Lung (tissue), 12 donors: ENCODE results near the gene EDA. TPM values are rescaled to one million over a fixed set of nuclear protein-coding genes. Genes with fewer than 3 reads are reported as not detected.
A peak's percentile ranks its signal among the peaks of the same experiment; 100 is the strongest.

Source experiments
- ATAC-seq: fragments of 200-7000 bp; cut with Tn5 transposase; one replicate; pipeline ENCODE4 v1.9.1; 2020; ENCODE audit warnings: moderate number of reproducible peaks; ENCODE audit not compliant: insufficient read depth, low FRiP score
- DNase-seq, 3 donors: peaks; one replicate each; pipeline ENCODE4 v3.0.0-alpha.2; 2013 to 2017
- H3K27ac ChIP-seq, 2 donors: one replicate each; pipeline ENCODE4 v1.5.1; 2013; ENCODE audit warnings: mild to moderate bottlenecking in 2 of 2, moderate library complexity in 2 of 2, control low read depth in 1 of 2, inconsistent platforms in 1 of 2, low read depth in 1 of 2, low read length in 1 of 2
- H3K27me3 ChIP-seq, 3 donors: one replicate each; pipeline ENCODE4 v1.5.1; 2013; ENCODE audit warnings: low read length in 2 of 3; ENCODE audit not compliant: control insufficient read depth in 3 of 3, insufficient read depth in 3 of 3
- H3K36me3 ChIP-seq, 4 donors: one replicate each; pipeline ENCODE4 v1.5.1; 2013; ENCODE audit warnings: low read length in 4 of 4, mild to moderate bottlenecking in 1 of 4, moderate library complexity in 1 of 4; ENCODE audit not compliant: control insufficient read depth in 4 of 4, insufficient read depth in 4 of 4
- H3K4me1 ChIP-seq, 5 donors: one replicate each; pipeline ENCODE4 v1.5.1; 2013; ENCODE audit warnings: low read length in 5 of 5, mild to moderate bottlenecking in 2 of 5, moderate library complexity in 1 of 5; ENCODE audit not compliant: control insufficient read depth in 5 of 5, insufficient read depth in 5 of 5
- H3K4me3 ChIP-seq: one replicate; pipeline ENCODE4 v1.5.1; 2013; ENCODE audit warnings: mild to moderate bottlenecking, control low read depth, moderate library complexity
- H3K9ac ChIP-seq, 2 donors: one replicate each; pipeline ENCODE4 v1.5.1; 2013; ENCODE audit warnings: low read length in 2 of 2, control low read depth in 1 of 2; ENCODE audit not compliant: insufficient read depth in 1 of 2
- H3K9me3 ChIP-seq, 4 donors: one replicate each; pipeline ENCODE4 v1.5.1; 2013; ENCODE audit warnings: low read length in 3 of 4, mild to moderate bottlenecking in 1 of 4, moderate library complexity in 1 of 4; ENCODE audit not compliant: control insufficient read depth in 4 of 4, insufficient read depth in 3 of 4
- WGBS, 2 donors: extraction: QIAGEN DNeasy Blood & Tissue Kit; methylation state at CpG; one replicate each; pipeline ENCODE4 v1.1.7; 2013; 5-methylcytosine and 5-hydroxymethylcytosine counted together
- polyA plus RNA-seq, 2 donors: library from polyadenylated mRNA; stranded (reverse); fragments of 200-250 nt; gene quantifications; one replicate each; pipeline ENCODE4 v1.2.1, GENCODE V29; 2013
- total RNA-seq, 2 donors: library from RNA; depleted of rRNA in 1 of 2; stranded (reverse); fragments of >200 nt in 1 of 2; gene quantifications; one replicate each; pipeline ENCODE4 v1.2.1, GENCODE V29; 2014 to 2021
- TF ChIP-seq, protein P1 (sequence below): IDR thresholded peaks from 2 replicates; pipeline ENCODE4 v1.5.1; 2012; ENCODE audit warnings: mild to moderate bottlenecking; ENCODE audit errors: control extremely low read depth, extremely low read depth
- donor health status: control.
- donor health status: control.
- donor health status: Bipolar disorder and iron deficiency.
- donor health status: healthy.
- donor health status: DM: yes; HTN: yes; CAD: no.

EDA gene
- total and polyA plus RNA-seq, 4 donors, result 0.93 to 7.9 (median 3.1) TPM

DNA sequence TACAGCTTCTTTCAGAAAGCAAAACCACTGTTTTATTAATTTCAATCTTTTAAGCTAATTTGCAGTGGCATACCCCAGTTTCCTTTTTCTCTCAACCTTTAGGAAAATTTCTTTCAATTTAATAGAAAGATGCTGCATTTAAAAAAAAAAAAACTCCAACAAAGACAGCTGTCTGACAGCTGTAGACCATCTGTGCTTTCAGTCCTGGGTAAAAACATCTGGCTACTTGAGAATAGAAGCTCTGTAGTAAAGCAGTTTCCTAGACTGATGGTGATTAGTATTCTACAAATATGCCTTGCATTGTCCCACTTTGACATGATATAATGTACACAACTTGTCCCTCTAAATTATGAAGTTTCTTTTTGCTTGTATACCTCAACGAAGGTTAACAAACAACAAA, 197.8 kb downstream of the EDA start:
- DNase-seq, result peak in 2 of 3 donors; percentile 25 to 34
- TF ChIP-seq, protein P1, sequence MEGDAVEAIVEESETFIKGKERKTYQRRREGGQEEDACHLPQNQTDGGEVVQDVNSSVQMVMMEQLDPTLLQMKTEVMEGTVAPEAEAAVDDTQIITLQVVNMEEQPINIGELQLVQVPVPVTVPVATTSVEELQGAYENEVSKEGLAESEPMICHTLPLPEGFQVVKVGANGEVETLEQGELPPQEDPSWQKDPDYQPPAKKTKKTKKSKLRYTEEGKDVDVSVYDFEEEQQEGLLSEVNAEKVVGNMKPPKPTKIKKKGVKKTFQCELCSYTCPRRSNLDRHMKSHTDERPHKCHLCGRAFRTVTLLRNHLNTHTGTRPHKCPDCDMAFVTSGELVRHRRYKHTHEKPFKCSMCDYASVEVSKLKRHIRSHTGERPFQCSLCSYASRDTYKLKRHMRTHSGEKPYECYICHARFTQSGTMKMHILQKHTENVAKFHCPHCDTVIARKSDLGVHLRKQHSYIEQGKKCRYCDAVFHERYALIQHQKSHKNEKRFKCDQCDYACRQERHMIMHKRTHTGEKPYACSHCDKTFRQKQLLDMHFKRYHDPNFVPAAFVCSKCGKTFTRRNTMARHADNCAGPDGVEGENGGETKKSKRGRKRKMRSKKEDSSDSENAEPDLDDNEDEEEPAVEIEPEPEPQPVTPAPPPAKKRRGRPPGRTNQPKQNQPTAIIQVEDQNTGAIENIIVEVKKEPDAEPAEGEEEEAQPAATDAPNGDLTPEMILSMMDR, result no peak
- 35 to 63% methylated on average over 1 of the region's 1 CpG for WGBS, 2 donors

DNA sequence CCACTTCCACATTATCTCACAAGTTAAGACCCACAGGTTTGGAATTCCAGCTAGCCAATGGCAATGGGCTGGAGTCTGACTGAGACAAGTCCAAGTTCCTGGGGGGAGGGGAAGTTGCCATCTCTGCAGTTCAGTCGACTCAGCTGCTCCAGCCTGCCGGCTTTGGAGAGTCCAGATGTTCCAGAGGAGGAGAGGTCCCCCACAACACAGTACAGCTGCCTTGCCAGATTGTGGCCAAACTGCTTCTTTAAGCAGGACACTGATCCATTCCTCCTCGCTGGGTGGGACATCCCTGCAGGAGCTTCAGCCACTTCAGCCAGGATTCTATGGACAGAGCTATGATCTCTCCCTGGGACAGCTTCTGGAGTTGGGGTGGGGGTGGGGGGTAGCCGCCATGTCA, 199.2 kb downstream of the EDA start:
- DNase-seq (no peak), ATAC-seq (no peak)
- Histone ChIP-seq H3K36me3 (no peaks in the 10 kb centered on the region), H3K4me3 (no peak overlapping the region), H3K27ac (no peak overlapping the region), H3K27me3 (peaks cover 0 to 4% (median 0%) of the 10 kb centered on the region in 3 donors), H3K4me1 (no peaks in the 10 kb centered on the region), H3K9ac (no peak overlapping the region), H3K9me3 (peaks cover 0 to 2% (median 0%) of the 10 kb centered on the region in 4 donors)
- TF ChIP-seq, protein P1, result no peak
- WGBS, 2 donors, result 71 to 88% methylated on average over 2 to 4 of the region's 4 CpGs

More for the DNA sequence above, 197.8 kb downstream of the EDA start:
- Histone ChIP-seq H3K27ac (no peak overlapping the region), H3K4me3 (no peak overlapping the region), H3K36me3 (no peaks in the 10 kb centered on the region), H3K9ac (no peak overlapping the region), H3K9me3 (peaks cover 0 to 2% (median 0%) of the 10 kb centered on the region in 4 donors), H3K27me3 (peaks cover 0 to 4% (median 0%) of the 10 kb centered on the region in 3 donors), H3K4me1 (no peaks in the 10 kb centered on the region)
- no peak for ATAC-seq

DNA sequence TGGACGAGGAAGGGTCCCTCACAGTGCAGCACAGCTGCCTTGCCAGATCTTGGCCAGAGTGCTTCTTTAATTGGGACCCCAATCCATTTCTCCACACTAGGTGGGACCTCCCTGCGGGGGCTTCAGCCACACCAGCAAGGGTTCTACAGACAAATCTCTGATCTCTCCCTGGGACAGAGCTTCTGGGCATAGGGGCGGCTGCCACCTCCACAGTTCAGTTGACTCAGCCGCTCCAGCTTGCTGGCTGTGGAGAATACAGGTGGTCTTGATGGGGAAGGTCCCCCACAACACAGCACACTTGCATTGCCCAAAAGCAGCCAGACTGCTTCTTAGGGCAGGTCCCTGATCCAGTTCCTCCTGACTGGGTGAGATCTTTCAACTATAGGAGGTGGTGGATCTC, 199.6 kb downstream of the EDA start:
- WGBS, 2 donors, result 84 to 100% methylated on average over 2 to 4 of the region's 4 CpGs
- no peak overlapping the region for H3K27ac ChIP-seq
- no peak for DNase-seq

More for the DNA sequence above, 199.6 kb downstream of the EDA start:
- Histone ChIP-seq H3K36me3 (no peaks in the 10 kb centered on the region), H3K4me3 (no peak overlapping the region), H3K9me3 (peaks cover 0 to 2% (median 0%) of the 10 kb centered on the region in 4 donors), H3K9ac (no peak overlapping the region), H3K4me1 (no peaks in the 10 kb centered on the region), H3K27me3 (peaks cover 0 to 4% (median 0%) of the 10 kb centered on the region in 3 donors)
- TF ChIP-seq, protein P1, result no peak
- no peak for ATAC-seq
